ENCODE results near the gene SULT1C2. TPM values are rescaled to one million over a fixed set of nuclear protein-coding genes. Genes with fewer than 3 reads are reported as not detected.

SULT1C2 gene
- total RNA-seq, 1 donor from 2014 or later, result not detected

- H3K9me3 ChIP-seq, result no peaks in the 10 kb centered on the region
- no peak for DNase-seq (ENCODE audit: extremely low spot score in 2 of 2)
- no peaks in the 10 kb centered on the region for H3K4me1 ChIP-seq
- H3K4me3 ChIP-seq, result no peak overlapping the region
- no peak overlapping the region for H3K27ac ChIP-seq
- no peaks in the 10 kb centered on the region for H3K27me3 ChIP-seq
- H3K36me3 ChIP-seq, result no peaks in the 10 kb centered on the region
- TF ChIP-seq POLR2A (IDR thresholded peaks at IDR 0.05) (no peak), CTCF (IDR thresholded peaks at IDR 0.05) (no peak), POLR2AphosphoS5 (IDR thresholded peaks at IDR 0.05; ENCODE audit: insufficient read depth in 1 of 2, low read depth in 1 of 2) (no peak)
- intact Hi-C loops (cut with DNase I), result no loop called here
These were observed 16.3 kb downstream of the SULT1C2 start for GRCh38 chr2:108304975-108305374.

- Histone ChIP-seq H3K27me3 (no peaks in the 10 kb centered on the region), H3K27ac (no peak overlapping the region), H3K4me3 (no peak overlapping the region), H3K36me3 (no peaks in the 10 kb centered on the region), H3K4me1 (no peaks in the 10 kb centered on the region), H3K9me3 (no peaks in the 10 kb centered on the region)
- intact Hi-C loops (cut with DNase I), result no loop called here
- no peak for DNase-seq (ENCODE audit: extremely low spot score in 2 of 2)
- TF ChIP-seq POLR2A (IDR thresholded peaks at IDR 0.05) (no peak), POLR2AphosphoS5 (IDR thresholded peaks at IDR 0.05; ENCODE audit: insufficient read depth in 1 of 2, low read depth in 1 of 2) (no peak), CTCF (IDR thresholded peaks at IDR 0.05) (no peak)
These were observed 17.2 kb downstream of the SULT1C2 start for GRCh38 chr2:108305901-108306300.

- intact Hi-C loops (cut with DNase I), result no loop called here
- H3K4me3 ChIP-seq, result no peak overlapping the region
- H3K27me3 ChIP-seq, result no peaks in the 10 kb centered on the region
- H3K9me3 ChIP-seq, result no peaks in the 10 kb centered on the region
- H3K36me3 ChIP-seq, result no peaks in the 10 kb centered on the region
- no peak overlapping the region for H3K27ac ChIP-seq
- no peak for DNase-seq (ENCODE audit: extremely low spot score in 2 of 2)
- no peak for TF ChIP-seq CTCF (IDR thresholded peaks at IDR 0.05)
- TF ChIP-seq POLR2AphosphoS5 (IDR thresholded peaks at IDR 0.05; ENCODE audit: insufficient read depth in 1 of 2, low read depth in 1 of 2), result no peak
- TF ChIP-seq POLR2A (IDR thresholded peaks at IDR 0.05), result no peak
- no peaks in the 10 kb centered on the region for H3K4me1 ChIP-seq
These were observed 21.2 kb downstream of the SULT1C2 start for GRCh38 chr2:108309903-108310302.

- H3K27me3 ChIP-seq, result no peaks in the 10 kb centered on the region
- H3K9me3 ChIP-seq, result no peaks in the 10 kb centered on the region
- no peak for DNase-seq (ENCODE audit: extremely low spot score in 2 of 2)
- H3K27ac ChIP-seq, result no peak overlapping the region
- no peak overlapping the region for H3K4me3 ChIP-seq
- no peak for TF ChIP-seq POLR2A (IDR thresholded peaks at IDR 0.05)
- no peak for TF ChIP-seq POLR2AphosphoS5 (IDR thresholded peaks at IDR 0.05; ENCODE audit: insufficient read depth in 1 of 2, low read depth in 1 of 2)
- TF ChIP-seq CTCF (IDR thresholded peaks at IDR 0.05), result no peak
- intact Hi-C loops (cut with DNase I), result no loop called here
- peaks cover 19% of the 10 kb centered on the region for H3K4me1 ChIP-seq
- no peaks in the 10 kb centered on the region for H3K36me3 ChIP-seq
These were observed 26.0 kb downstream of the SULT1C2 start for GRCh38 chr2:108314586-108315296.

GRCh38 chr2:108315444-108315934 is 26.8 kb downstream of the SULT1C2 start:
- Histone ChIP-seq H3K27me3 (no peaks in the 10 kb centered on the region), H3K4me3 (no peak overlapping the region), H3K4me1 (peaks cover 19% of the 10 kb centered on the region), H3K36me3 (no peaks in the 10 kb centered on the region), H3K27ac (no peak overlapping the region), H3K9me3 (no peaks in the 10 kb centered on the region)
- TF ChIP-seq CTCF (IDR thresholded peaks at IDR 0.05) (no peak), POLR2AphosphoS5 (IDR thresholded peaks at IDR 0.05; ENCODE audit: insufficient read depth in 1 of 2, low read depth in 1 of 2) (no peak), POLR2A (IDR thresholded peaks at IDR 0.05) (no peak)
- DNase-seq (ENCODE audit: extremely low spot score in 2 of 2), result no peak
- intact Hi-C loops (cut with DNase I), result no loop called here
